GM12801 (cell line): ENCODE measurements around the gene INPPL1.

Experiments
- CTCF ChIP-seq: IDR thresholded peaks from one replicate; pipeline ENCODE4 v1.5.1; 2011; ENCODE audit warnings: control low read depth; ENCODE audit not compliant: insufficient read length; ENCODE audit errors: extremely low read depth

Gene INPPL1

GRCh38 chr11:72247584-72247983 lies 23.0 kb downstream of the INPPL1 start:
- no peak for TF ChIP-seq CTCF

- TF ChIP-seq CTCF, result no peak
Observed at GRCh38 chr11:72249961-72250360, 25.4 kb downstream of the INPPL1 start.

- TF ChIP-seq CTCF, result no peak
Observed at GRCh38 chr11:72250661-72251464, 26.3 kb downstream of the INPPL1 start.

- TF ChIP-seq CTCF, result no peak
Observed at GRCh38 chr11:72251614-72252013, 27.0 kb downstream of the INPPL1 start.

- TF ChIP-seq CTCF, result no peak
Observed at GRCh38 chr11:72253392-72253791, 28.8 kb downstream of the INPPL1 start.

GRCh38 chr11:72254299-72254993 lies 29.9 kb downstream of the INPPL1 start:
- TF ChIP-seq CTCF, result no peak

- TF ChIP-seq CTCF, result no peak
Observed at GRCh38 chr11:72257570-72257969, 33.0 kb downstream of the INPPL1 start.
